Inflammatory macrophage (primary cell): ENCODE results near the gene MEA1.
"Not testable (repeated sequence)": the region's sequence is repeated elsewhere in the genome, so short reads cannot be mapped to it uniquely, and the experiment has no call there.

Source experiments
- DNase-seq, 2 donors: peaks; one replicate each; pipeline ENCODE4 v3.0.0-alpha.2; 2020 to 2022
- total RNA-seq, 18 experiments: gene quantifications; one replicate each; lab custom pipeline; 2026; ENCODE audit warnings: mixed read lengths in 6 of 18, inconsistent platforms in 2 of 18; lab: John Stamatoyannopoulos, UW

MEA1 gene
- 20.5 to 54.8 (median 38.3) reads per million in 18 experiments for total RNA-seq

- DNase-seq: peak; percentile 100
Observed at GRCh38 chr6:43013843-43014433, at the start of gene MEA1, which contains the start of gene KLHDC3. Gene MEA1 (minus strand): TSS chr6:43013946. CDS start chr6:43013813, 133 bp downstream. Gene KLHDC3 (plus strand): TSS chr6:43014249. CDS start chr6:43017193, 2,944 bp downstream.

- DNase-seq: no peak
Observed at GRCh38 chr6:43062818-43063217, 49.1 kb upstream of the MEA1 start.

DNA sequence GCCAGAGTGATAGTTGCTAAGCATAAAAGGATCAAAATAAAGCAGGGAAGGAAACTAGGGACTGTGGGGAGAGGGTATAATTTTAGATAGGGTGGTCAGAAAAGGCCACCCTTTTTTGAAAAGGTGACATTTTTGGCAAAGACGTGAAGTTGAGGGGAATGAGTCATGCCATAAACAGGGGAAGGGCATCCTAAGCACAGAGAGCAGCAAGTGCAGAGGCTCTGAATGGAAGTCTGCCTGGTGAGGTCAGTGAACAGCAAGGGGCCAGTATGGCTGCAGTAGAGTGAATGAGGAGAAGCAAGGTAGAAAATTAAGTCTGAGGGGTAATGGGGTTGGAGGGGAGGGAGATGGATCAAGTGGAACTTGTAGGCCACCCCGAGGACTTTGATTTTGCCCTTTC, 48.1 kb upstream of the MEA1 start:
- DNase-seq: no peak

- DNase-seq: no peak
Observed at GRCh38 chr6:43060755-43061633, 47.2 kb upstream of the MEA1 start.

GRCh38 chr6:43060034-43060754, 46.4 kb upstream of the MEA1 start:
- DNase-seq: no peak

GRCh38 chr6:43059168-43060033, 45.7 kb upstream of the MEA1 start, which contains the start of the genes KLC4 and MRPL2:
Gene KLC4 (plus strand): TSS chr6:43059631. CDS start chr6:43061336, 1,705 bp downstream.
Gene MRPL2 (minus strand): TSS chr6:43059434. CDS start chr6:43059381, 53 bp downstream.
- DNase-seq: peak; percentile 99

GRCh38 chr6:43058531-43058930, 44.8 kb upstream of the MEA1 start:
- DNase-seq: peak; percentile 25 to 40

- DNase-seq: no peak
Observed at GRCh38 chr6:43055966-43056365, 42.2 kb upstream of the MEA1 start.

DNA sequence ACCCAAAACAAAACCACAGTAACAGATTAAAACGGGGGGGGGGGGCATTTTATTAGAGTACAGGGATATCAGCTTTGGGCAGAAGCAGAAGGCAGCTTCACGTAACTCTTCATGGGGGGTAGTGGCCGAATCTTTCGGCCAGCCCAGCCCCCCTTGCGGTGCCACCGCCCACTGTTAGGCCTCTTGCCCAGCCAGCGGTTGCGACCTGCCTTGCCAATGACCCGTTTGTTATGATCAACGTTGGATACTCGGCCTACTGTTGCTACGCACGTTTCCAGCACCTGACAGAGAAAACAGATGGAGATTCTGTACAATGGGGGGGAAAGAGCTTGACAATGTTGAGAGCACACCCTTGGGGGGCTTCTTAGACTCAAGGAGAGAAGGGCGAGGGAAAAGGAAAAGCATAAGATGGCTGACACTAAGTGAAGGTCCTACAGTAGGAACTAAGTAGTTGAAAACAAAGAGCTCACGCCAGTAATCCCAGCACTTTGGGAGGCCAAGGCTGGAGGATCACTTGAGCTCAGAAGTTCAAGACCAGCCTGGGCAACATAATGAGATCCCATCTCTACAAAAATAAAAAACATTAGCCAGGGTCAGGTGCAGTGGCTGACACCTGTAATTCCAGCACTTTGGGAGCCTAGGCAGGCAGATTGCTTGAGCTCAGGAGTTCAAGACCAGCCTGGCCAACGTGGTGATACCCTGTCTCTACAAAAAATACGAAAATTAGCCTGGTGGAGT, 40.6 kb upstream of the MEA1 start:
- no peak for DNase-seq

- DNase-seq: peak; percentile 91 to 93
Observed at GRCh38 chr6:43053545-43054205, 39.9 kb upstream of the MEA1 start, which contains the start of gene CUL7. Gene CUL7 (minus strand): TSS chr6:43053851. CDS start chr6:43052788, 1,063 bp downstream.

GRCh38 chr6:43052842-43053544, 39.2 kb upstream of the MEA1 start:
- peak in 1 of 2 donors; percentile 16 for DNase-seq

DNA sequence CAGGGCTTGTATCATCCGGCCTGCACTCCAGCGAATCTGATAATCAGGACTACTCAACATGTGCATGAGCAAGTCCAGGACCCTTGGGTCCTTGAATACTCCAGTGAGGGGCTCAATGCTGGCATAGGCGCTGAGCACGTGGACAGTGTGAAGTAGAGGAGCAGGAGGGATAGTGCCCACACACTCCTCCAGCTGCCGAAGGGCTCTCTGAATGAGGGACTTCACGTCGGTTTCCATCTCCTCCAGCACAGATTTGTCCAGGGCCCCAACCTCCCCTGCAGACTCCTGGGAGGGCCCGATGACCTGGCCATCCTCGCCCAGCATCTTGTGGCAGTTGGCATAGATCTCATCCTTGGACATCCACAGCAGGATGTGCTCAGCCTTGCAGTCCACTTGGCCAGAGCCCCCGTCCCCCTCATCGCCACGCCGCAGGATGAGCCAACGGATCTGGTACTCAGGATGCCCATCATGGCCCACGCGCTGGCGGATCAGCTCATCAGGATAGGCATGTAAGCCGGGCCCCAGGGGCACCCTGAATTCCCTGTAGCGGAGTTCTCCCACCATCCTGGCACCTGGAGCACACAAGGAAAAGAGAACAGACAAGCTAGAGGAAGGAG, 38.6 kb upstream of the MEA1 start:
- DNase-seq: no peak

DNA sequence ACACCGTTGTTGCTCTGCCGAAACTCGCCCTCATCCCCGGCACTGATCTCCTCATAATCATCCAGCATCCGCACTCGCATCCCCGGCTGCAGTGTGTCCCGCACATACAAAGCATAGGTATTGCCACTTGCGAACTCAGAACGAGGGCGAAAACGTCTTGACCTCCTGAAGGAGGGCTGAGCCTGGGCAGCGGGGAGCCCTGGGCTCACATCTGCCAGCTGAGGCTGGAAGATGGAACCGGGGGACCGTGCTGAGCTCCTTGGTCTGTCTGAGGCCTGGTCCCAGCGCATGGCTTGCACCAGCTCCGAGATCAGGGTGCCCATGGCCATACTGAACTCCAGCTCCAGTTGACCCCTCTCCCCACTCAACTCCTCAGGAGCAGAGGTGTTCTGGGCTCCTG, 37.2 kb upstream of the MEA1 start:
- no peak for DNase-seq

DNA sequence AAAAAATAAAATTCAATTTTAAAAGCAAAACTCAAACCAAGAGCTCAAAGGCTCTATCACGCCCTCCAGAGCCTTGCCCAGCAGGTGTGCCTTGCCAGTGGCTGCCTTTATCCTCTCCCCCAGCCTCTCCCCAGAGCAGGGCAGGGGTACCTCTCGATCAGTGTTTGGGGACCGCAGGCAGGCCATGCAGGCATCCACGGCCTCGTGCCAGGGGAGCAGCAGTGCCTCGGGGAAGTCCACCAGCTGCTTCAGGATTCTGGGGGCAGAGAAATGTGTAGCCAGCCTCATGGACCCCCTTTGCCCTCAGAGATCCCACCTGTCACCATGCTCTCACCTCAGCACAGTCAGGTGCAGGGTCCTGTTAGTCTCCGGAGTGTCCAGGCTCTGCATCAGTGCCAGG, 34.3 kb upstream of the MEA1 start:
- no peak for DNase-seq

- no peak for DNase-seq
Observed at GRCh38 chr6:43045371-43045930, 31.7 kb upstream of the MEA1 start.

DNA sequence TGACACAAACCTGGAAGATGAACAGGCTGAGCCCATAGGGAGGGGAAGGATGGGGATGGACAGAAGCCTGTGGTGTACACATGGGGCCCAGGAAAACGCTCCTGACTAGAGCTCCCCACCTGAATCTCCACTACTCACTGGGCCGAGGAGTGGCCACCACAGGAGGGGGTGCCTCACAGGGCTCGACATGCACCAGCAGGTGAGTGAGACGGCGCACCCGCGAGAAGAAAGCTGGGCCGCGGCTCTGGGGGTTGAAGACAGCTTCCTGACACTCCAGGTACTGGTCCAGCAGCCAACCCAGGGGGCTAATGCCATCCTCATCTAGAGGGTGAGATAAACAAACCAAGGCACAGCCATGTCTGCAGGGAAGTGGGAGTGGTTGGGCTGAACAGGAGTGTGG, 29.6 kb upstream of the MEA1 start:
- no peak for DNase-seq

DNA sequence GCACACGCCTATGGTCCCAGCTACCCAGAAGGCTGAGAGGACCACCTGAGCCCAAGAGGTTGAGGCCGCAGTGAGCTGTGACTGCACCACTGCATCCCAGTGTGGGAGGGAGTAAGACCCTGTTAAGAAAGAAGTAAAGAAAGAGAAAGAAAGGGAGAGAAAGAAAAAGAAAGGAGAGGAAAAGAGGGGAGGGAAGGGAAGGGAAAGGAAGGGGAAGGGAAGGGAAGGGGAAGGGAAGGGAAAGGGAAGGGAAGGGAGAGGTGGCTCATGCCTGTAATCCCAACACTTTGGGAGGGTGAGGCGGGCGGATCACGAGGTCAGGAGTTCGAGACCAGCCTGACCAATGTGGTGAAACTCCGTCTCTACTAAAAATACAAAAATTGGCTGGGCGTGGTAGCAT, 27.7 kb upstream of the MEA1 start:
- DNase-seq: not testable (repeated sequence)

GRCh38 chr6:43040542-43041257, 27.0 kb upstream of the MEA1 start:
- DNase-seq: no peak
